Esophagus muscularis mucosa (tissue), 4 donors: Measurements from ENCODE around the gene MORN5.

Experiments
- EP300 ChIP-seq: sonication (generic); formaldehyde crosslinking; IDR thresholded peaks from one replicate; pipeline ENCODE4 v1.6.1; 2017; ENCODE audit warnings: antibody characterized with exemption
- POLR2A ChIP-seq: fragments of 450-650 bp; IDR thresholded peaks from one replicate; pipeline ENCODE4 v1.6.1; 2017; ENCODE audit warnings: antibody characterized with exemption, moderate library complexity, mild to moderate bottlenecking, low read depth
- POLR2AphosphoS5 ChIP-seq, 2 donors: sonication (generic); formaldehyde crosslinking; IDR thresholded peaks; one replicate each; pipeline ENCODE4 v1.6.1; 2017; ENCODE audit warnings: antibody characterized with exemption in 2 of 2
- TF ChIP-seq, protein P1 (sequence below), 3 experiments: fragments of 200-600 bp in 2 of 3; fragments of 450-650 bp in 1 of 3; sonication (generic) in 2 of 3; IDR thresholded peaks; one replicate each; pipeline ENCODE4 v1.5.1; 2017 to 2019; ENCODE audit warnings: antibody characterized with exemption in 3 of 3, mild to moderate bottlenecking in 2 of 3, moderate library complexity in 1 of 3

DNA sequence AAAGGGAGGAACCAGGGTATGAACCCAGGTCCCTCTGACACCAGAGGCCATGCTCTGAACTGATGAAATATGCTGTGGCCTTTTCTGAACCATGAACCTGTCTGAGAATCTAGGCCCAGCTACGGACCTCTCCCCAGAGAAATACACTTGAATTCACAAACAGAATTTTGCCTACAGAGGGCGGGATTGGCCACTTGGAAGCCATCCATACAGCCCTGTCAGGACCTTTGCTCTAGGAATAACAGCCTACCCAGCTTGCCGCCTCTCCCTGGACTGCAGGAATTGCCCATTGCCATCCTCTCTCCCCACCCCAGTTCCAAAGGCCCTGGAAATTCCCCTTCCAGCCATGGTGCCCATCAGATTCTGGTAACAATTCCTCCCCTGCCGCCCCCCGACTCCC is 26.6 kb downstream of the MORN5 start:
- TF ChIP-seq EP300 (no peak), POLR2AphosphoS5 (IDR thresholded peaks at IDR 0.05) (no peak), POLR2A (no peak)
- TF ChIP-seq, protein P1, sequence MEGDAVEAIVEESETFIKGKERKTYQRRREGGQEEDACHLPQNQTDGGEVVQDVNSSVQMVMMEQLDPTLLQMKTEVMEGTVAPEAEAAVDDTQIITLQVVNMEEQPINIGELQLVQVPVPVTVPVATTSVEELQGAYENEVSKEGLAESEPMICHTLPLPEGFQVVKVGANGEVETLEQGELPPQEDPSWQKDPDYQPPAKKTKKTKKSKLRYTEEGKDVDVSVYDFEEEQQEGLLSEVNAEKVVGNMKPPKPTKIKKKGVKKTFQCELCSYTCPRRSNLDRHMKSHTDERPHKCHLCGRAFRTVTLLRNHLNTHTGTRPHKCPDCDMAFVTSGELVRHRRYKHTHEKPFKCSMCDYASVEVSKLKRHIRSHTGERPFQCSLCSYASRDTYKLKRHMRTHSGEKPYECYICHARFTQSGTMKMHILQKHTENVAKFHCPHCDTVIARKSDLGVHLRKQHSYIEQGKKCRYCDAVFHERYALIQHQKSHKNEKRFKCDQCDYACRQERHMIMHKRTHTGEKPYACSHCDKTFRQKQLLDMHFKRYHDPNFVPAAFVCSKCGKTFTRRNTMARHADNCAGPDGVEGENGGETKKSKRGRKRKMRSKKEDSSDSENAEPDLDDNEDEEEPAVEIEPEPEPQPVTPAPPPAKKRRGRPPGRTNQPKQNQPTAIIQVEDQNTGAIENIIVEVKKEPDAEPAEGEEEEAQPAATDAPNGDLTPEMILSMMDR (IDR thresholded peaks at IDR 0.05) = no peak
